A549 (cell line): ENCODE data around the gene PI4KB. TPM values are rescaled to one million over a fixed set of nuclear protein-coding genes. Genes with fewer than 3 reads are reported as not detected.

Source experiments
- ATAC-seq, 2 experiments: fragments of 200-7000 bp in 1 of 2; fragments of >200 bp in 1 of 2; cut with Nextera tagmentation in 1 of 2; cut with Tn5 transposase in 1 of 2; 3 replicates each; pipeline versions ENCODE4 v1.8.0 to v1.9.1; 2018 to 2020; ENCODE audit warnings: mild to moderate bottlenecking in 1 of 2, moderate library complexity in 1 of 2
- CTCF ChIA-PET: fragments of 300-600 bp; sonication (Branson Sonifier 250); formaldehyde crosslinking; extraction: SDS; loops from one replicate; lab custom pipeline; 2021; ENCODE audit warnings: antibody characterized with exemption, inconsistent platforms; lab: Yijun Ruan, JAX
- POLR2A ChIA-PET: fragments of 350-600 bp; formaldehyde crosslinking; extraction: SDS; loops from one replicate; lab custom pipeline; 2021; ENCODE audit warnings: antibody characterized with exemption, inconsistent platforms; lab: Yijun Ruan, JAX
- DNase-seq, 2 experiments: peaks; one replicate each; pipeline versions ENCODE4 v3.0.0 to v3.0.0-alpha.2; 2011 to 2016; ENCODE audit warnings: low read depth in 1 of 2, low spot score in 1 of 2
- FAIRE-seq: peaks from 2 replicates; lab custom pipeline; 2011; peaks lifted over from hg19 to GRCh38; lab: Jason Lieb, UNC
- H3K27ac ChIP-seq, 2 experiments: fragments of >200 bp; sonication (Bioruptor Twin); formaldehyde crosslinking; 3 replicates each; pipeline ENCODE4 v1.5.1; 2016 to 2017
- H3K4me1 ChIP-seq: fragments of >200 bp; sonication (Bioruptor Twin); formaldehyde crosslinking; 3 replicates; pipeline ENCODE4 v1.6.1; 2016
- H3K4me2 ChIP-seq: fragments of >200 bp; sonication (Bioruptor Twin); formaldehyde crosslinking; 3 replicates; pipeline ENCODE4 v1.6.1; 2016
- H3K4me3 ChIP-seq: fragments of >200 bp; sonication (Bioruptor Twin); formaldehyde crosslinking; 3 replicates; pipeline ENCODE4 v1.5.1; 2016
- H3K9me3 ChIP-seq: fragments of >200 bp; sonication (Bioruptor Twin); formaldehyde crosslinking; 3 replicates; pipeline ENCODE4 v1.6.1; 2016
- CBX2 ChIP-seq: fragments of 200-600 bp; sonication (generic); IDR thresholded peaks from 2 replicates; pipeline ENCODE4 v1.6.1; 2016; ENCODE audit warnings: low read depth, mild to moderate bottlenecking, borderline replicate concordance
- CEBPB ChIP-seq, 2 experiments: fragments of >200 bp in 1 of 2; sonication (Bioruptor Twin) in 1 of 2; formaldehyde crosslinking in 1 of 2; IDR thresholded peaks; 2 replicates each; pipeline ENCODE4 v1.6.1; 2012 to 2016
- EP300 ChIP-seq, 2 experiments: fragments of >200 bp; sonication (Bioruptor Twin); formaldehyde crosslinking; IDR thresholded peaks; 2 replicates in 1 of 2; 3 replicates in 1 of 2; pipeline ENCODE4 v1.6.1; 2016 to 2017
- GATA3 ChIP-seq: IDR thresholded peaks from 2 replicates; pipeline ENCODE4 v1.6.1; 2012; ENCODE audit warnings: borderline replicate concordance
- HDAC2 ChIP-seq: fragments of 200-600 bp; sonication (generic); IDR thresholded peaks from 2 replicates; pipeline ENCODE4 v1.6.1; 2016
- KDM1A ChIP-seq: fragments of 200-600 bp; sonication (generic); IDR thresholded peaks from 2 replicates; pipeline ENCODE4 v1.6.1; 2016; ENCODE audit warnings: low read depth, mild to moderate bottlenecking
- KDM5A ChIP-seq: fragments of 200-600 bp; sonication (generic); IDR thresholded peaks from 2 replicates; pipeline ENCODE4 v1.6.1; 2016; ENCODE audit warnings: antibody characterized with exemption, mild to moderate bottlenecking
- NFE2L2 ChIP-seq: fragments of 150-350 bp; conservative IDR thresholded peaks from 2 replicates; pipeline ENCODE4 v1.6.1; 2014; ENCODE audit warnings: low read length
- NPAS2 ChIP-seq: fragments of 250-450 bp; sonication (Bioruptor Pico); IDR thresholded peaks from 2 replicates; pipeline ENCODE4 v1.8.0; 2022; ENCODE audit warnings: mild to moderate bottlenecking, moderate library complexity, borderline replicate concordance
- NR3C1 ChIP-seq: fragments of >200 bp; sonication (Bioruptor Twin); formaldehyde crosslinking; IDR thresholded peaks from 3 replicates; pipeline ENCODE4 v1.6.1; 2017
- TFCP2L1 ChIP-seq: fragments of 250-450 bp; sonication (Bioruptor Pico); IDR thresholded peaks from 2 replicates; pipeline ENCODE4 v1.5.0; 2021; ENCODE audit warnings: mild to moderate bottlenecking
- ZC3H11A ChIP-seq: fragments of 450-650 bp; IDR thresholded peaks from 2 replicates; pipeline ENCODE4 v1.6.1; 2014; ENCODE audit warnings: antibody characterized with exemption, mild to moderate bottlenecking
- ZFP36 ChIP-seq: fragments of 450-650 bp; IDR thresholded peaks from 2 replicates; pipeline ENCODE4 v1.6.1; 2014; ENCODE audit warnings: borderline replicate concordance; ENCODE audit not compliant: partially characterized antibody
- WGBS: methylation state at CpG from one replicate; pipeline ENCODE4 v1.1.6; 2017; ENCODE audit errors: missing lambda C conversion rate; 5-methylcytosine and 5-hydroxymethylcytosine counted together
- polyA plus RNA-seq, 4 experiments: library from polyadenylated mRNA; depleted of rRNA in 3 of 4; stranded (reverse); fragments of >200 nt; fragmentation: RNase III in 1 of 4; extraction: RNeasy Plus Mini Kit Qiagen cat#74134 plus additional on column Dnase treatment in 1 of 4; gene quantifications; 2 replicates in 3 of 4; 3 replicates in 1 of 4; pipeline ENCODE4 v1.2.3, GENCODE V29; 2011 to 2017
- TF ChIP-seq, protein P1 (sequence below): fragments of 450-650 bp; IDR thresholded peaks from 2 replicates; pipeline ENCODE4 v1.6.1; 2014; ENCODE audit warnings: antibody characterized with exemption
- TF ChIP-seq, protein P2 (sequence below): IDR thresholded peaks from 2 replicates; pipeline ENCODE4 v1.6.1; 2012; ENCODE audit warnings: low read depth, borderline replicate concordance
- TF ChIP-seq, protein P3 (sequence below): fragments of 250-450 bp; sonication (Bioruptor Pico); IDR thresholded peaks from 2 replicates; pipeline ENCODE4 v1.5.0; 2021; ENCODE audit warnings: mild to moderate bottlenecking, moderate library complexity, borderline replicate concordance
- TF ChIP-seq, protein P4 (sequence below): fragments of >200 bp; sonication (Bioruptor Twin); formaldehyde crosslinking; IDR thresholded peaks from 3 replicates; pipeline ENCODE4 v1.6.1; 2016
- TF ChIP-seq, protein P5 (sequence below): IDR thresholded peaks from 2 replicates; pipeline ENCODE4 v1.6.1; 2012
- TF ChIP-seq, protein P6 (sequence below): fragments of >200 bp; sonication (Bioruptor Twin); formaldehyde crosslinking; IDR thresholded peaks from 3 replicates; pipeline ENCODE4 v1.5.1; 2016

Gene PI4KB
- polyA plus RNA-seq, 2 of the 4 experiments (the other 2 are of a cell fraction): 26.8 to 34.4 TPM

DNA sequence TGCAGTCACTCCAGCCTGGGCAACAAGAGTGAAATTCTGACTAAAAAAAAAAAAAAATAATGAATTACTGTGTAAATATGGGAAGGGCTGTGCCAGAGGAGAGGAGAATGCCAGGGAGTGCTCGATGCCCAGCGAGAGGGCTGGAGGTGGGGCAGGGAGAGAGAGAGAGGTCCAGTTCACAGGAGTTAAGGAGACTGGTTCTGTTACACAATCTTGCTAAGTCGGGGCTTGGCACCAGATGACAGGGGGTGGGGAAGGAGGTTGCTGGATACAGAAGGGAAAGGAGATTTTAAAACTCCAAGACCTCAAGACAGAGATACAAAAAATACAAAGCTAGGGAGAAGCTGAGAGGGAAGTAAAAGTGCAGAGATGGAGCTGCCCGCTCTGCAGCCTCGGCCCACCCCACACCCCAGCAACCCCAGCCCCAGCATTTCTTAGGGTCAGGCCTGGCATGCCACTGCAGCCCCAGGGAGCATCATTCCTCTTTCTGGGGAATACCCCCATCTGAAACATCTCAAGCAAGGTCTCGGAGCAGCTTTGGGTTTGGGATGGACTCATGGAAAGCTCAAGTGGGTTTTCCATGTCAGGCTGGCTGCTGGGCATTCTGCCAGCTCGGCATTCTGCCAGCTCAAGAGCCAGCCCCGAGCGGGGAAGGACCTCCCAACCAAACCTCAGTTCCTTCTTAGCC, 44.3 kb upstream of the PI4KB start:
- peak; percentile 53 to 57; a peak in 5 of 6 replicates for ATAC-seq
- peak overlapping the region; percentile 88 for H3K4me2 ChIP-seq
- H3K4me1 ChIP-seq: peaks cover 37% of the 10 kb centered on the region
- H3K27ac ChIP-seq: peak overlapping the region; percentile 64 to 78
- FAIRE-seq: no peak
- TF ChIP-seq, protein P1, sequence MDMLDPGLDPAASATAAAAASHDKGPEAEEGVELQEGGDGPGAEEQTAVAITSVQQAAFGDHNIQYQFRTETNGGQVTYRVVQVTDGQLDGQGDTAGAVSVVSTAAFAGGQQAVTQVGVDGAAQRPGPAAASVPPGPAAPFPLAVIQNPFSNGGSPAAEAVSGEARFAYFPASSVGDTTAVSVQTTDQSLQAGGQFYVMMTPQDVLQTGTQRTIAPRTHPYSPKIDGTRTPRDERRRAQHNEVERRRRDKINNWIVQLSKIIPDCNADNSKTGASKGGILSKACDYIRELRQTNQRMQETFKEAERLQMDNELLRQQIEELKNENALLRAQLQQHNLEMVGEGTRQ: no peak
- TF ChIP-seq CEBPB (IDR thresholded peaks at IDR 0.05) (peak; percentile 53 to 75; a peak in 3 of 4 replicates), ZFP36 (no peak)
- peak overlapping the region; percentile 32; the same call in 2 of the 3 replicates for H3K4me3 ChIP-seq
- ChIA-PET CTCF (interaction anchor here (0.7 to 1.8 kb wide), 8 partner anchors 14 to 465 kb away, joined by 3 to 10 read pairs (median 3); no protein-coding TSS in a partner anchor), POLR2A (interaction anchor here (0.7 to 1.2 kb wide), 2 partner anchors 28 to 133 kb away, joined by 4 read pairs; partner anchors contain the start of gene PSMB4)
- 27% methylated on average over 9 of the region's 9 CpGs for whole genome bisulfite sequencing
- no peaks in the 10 kb centered on the region for H3K9me3 ChIP-seq
- peak in 1 of 2 experiments; percentile 49 for DNase-seq

DNA sequence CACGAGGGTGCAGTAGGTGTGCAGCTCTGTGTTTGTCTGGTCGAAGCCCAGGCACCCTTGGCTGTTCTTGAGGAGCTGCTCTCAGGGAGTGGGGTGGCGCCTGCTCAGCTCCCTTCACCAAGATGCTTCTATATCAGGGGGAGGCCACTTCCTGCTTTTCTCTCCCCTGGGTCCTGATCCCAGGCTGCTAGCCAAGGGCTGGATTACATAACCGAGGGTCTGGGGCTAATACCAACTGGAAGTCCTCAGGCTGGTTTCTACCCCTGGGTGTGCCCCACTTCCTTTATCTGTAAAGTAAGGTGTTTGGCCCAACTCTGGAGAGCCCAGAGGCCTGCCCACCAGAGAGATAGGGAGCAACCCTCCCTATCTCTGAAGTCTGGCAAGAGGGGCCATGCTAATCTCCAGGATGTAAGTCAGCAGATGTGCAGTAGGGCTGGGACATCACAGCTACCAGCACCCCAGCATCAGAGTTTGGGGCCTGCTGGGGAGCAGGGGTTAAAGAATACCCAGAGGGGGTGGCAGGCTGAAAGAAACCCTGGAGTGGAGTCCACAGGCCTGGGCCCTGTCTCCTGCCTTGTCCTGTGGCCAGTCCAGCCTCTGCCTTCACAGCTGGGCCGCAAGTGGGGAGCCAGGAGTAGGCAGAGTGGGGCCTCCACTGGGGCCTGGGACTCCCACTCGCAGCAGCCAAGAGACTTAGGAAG, 43.1 kb upstream of the PI4KB start:
- Histone ChIP-seq H3K4me2 (peak overlapping the region; percentile 88; the same call in 2 of the 3 replicates), H3K27ac (peak overlapping the region; percentile 4 to 78; a peak in 3 of 6 replicates), H3K4me1 (peaks cover 37% of the 10 kb centered on the region), H3K9me3 (no peaks in the 10 kb centered on the region), H3K4me3 (no peak overlapping the region)
- POLR2A ChIA-PET: interaction anchor here (1.0 kb wide), 1 partner anchor 116 kb away, joined by 3 read pairs; the partner anchor contains the start of gene PSMD4
- DNase-seq (no peak), ATAC-seq (no peak), FAIRE-seq (no peak)
- CTCF ChIA-PET: interaction anchor here (0.6 to 3.2 kb wide), 4 partner anchors 17 to 30 kb away, joined by 3 to 17 read pairs (median 3); partner anchors contain the start of gene PSMB4
- TF ChIP-seq, protein P2, sequence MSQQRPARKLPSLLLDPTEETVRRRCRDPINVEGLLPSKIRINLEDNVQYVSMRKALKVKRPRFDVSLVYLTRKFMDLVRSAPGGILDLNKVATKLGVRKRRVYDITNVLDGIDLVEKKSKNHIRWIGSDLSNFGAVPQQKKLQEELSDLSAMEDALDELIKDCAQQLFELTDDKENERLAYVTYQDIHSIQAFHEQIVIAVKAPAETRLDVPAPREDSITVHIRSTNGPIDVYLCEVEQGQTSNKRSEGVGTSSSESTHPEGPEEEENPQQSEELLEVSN: no peak
- TF ChIP-seq KDM5A: no peak
- TF ChIP-seq KDM1A: no peak
- no peak for TF ChIP-seq EP300 (IDR thresholded peaks at IDR 0.05)
- TF ChIP-seq GATA3: no peak
- TF ChIP-seq ZC3H11A: no peak
- TF ChIP-seq CBX2: no peak
- TF ChIP-seq HDAC2: no peak
- TF ChIP-seq, protein P3, sequence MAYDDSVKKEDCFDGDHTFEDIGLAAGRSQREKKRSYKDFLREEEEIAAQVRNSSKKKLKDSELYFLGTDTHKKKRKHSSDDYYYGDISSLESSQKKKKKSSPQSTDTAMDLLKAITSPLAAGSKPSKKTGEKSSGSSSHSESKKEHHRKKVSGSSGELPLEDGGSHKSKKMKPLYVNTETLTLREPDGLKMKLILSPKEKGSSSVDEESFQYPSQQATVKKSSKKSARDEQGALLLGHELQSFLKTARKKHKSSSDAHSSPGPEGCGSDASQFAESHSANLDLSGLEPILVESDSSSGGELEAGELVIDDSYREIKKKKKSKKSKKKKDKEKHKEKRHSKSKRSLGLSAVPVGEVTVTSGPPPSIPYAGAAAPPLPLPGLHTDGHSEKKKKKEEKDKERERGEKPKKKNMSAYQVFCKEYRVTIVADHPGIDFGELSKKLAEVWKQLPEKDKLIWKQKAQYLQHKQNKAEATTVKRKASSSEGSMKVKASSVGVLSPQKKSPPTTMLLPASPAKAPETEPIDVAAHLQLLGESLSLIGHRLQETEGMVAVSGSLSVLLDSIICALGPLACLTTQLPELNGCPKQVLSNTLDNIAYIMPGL (CRISPR knock-in tag): no peak
- no peak for TF ChIP-seq NR3C1
- TF ChIP-seq, protein P4, sequence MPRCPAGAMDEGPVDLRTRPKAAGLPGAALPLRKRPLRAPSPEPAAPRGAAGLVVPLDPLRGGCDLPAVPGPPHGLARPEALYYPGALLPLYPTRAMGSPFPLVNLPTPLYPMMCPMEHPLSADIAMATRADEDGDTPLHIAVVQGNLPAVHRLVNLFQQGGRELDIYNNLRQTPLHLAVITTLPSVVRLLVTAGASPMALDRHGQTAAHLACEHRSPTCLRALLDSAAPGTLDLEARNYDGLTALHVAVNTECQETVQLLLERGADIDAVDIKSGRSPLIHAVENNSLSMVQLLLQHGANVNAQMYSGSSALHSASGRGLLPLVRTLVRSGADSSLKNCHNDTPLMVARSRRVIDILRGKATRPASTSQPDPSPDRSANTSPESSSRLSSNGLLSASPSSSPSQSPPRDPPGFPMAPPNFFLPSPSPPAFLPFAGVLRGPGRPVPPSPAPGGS: no peak
- TF ChIP-seq NPAS2 (CRISPR knock-in tag): no peak
- TF ChIP-seq CEBPB (IDR thresholded peaks at IDR 0.05): no peak
- no peak for TF ChIP-seq TFCP2L1 (CRISPR knock-in tag)
- TF ChIP-seq, protein P5, sequence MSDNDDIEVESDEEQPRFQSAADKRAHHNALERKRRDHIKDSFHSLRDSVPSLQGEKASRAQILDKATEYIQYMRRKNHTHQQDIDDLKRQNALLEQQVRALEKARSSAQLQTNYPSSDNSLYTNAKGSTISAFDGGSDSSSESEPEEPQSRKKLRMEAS: no peak
- no peak for TF ChIP-seq NFE2L2
- TF ChIP-seq, protein P6, sequence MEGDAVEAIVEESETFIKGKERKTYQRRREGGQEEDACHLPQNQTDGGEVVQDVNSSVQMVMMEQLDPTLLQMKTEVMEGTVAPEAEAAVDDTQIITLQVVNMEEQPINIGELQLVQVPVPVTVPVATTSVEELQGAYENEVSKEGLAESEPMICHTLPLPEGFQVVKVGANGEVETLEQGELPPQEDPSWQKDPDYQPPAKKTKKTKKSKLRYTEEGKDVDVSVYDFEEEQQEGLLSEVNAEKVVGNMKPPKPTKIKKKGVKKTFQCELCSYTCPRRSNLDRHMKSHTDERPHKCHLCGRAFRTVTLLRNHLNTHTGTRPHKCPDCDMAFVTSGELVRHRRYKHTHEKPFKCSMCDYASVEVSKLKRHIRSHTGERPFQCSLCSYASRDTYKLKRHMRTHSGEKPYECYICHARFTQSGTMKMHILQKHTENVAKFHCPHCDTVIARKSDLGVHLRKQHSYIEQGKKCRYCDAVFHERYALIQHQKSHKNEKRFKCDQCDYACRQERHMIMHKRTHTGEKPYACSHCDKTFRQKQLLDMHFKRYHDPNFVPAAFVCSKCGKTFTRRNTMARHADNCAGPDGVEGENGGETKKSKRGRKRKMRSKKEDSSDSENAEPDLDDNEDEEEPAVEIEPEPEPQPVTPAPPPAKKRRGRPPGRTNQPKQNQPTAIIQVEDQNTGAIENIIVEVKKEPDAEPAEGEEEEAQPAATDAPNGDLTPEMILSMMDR: no peak
- 73% methylated on average over 6 of the region's 6 CpGs for WGBS
